Measurements from ENCODE around the gene PPP1R8. TPM values are rescaled to one million over a fixed set of nuclear protein-coding genes. Genes with fewer than 3 reads are reported as not detected.

Gene PPP1R8
- total and polyA plus RNA-seq, 12 donors, result 16.9 to 63.5 (median 30.4) TPM

DNA sequence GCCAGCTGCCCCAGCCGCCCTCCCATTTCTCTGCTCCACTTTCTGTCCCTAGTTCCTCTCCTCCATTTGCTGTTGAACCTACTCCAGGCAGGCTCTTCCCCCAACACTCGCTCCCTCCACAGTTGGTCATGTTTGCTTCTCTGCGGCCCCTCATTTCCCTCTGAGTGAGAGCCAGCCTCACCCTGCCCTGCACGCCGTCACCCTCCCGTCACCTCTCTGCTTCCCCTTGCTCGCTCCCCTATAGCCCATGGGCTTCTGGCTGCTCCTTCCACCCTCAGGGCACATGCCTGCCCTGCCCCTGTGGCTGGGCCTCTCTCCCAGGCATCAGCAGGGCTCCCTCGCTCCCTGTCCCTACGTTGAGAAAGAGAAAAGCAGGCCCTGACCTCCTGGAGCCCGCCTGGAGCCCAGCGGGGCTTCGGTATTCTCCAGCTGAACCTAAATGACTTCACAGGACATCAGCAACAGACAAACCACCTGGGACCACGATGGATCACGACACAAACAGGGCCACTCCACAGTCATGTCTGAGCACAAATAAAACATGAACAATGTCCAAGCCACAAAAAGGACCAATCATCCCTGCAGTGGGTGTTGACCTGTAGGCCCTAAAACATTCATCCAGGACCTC is 28.5 kb downstream of the PPP1R8 start:
- intact Hi-C loops (cut with DNase I), result loop anchor here (5.0 kb wide), 2 partner anchors 118 to 348 kb away; no protein-coding TSS in a partner anchor
- peak overlapping the region in 1 of 5 donors; percentile 57 for H3K27ac ChIP-seq

DNA sequence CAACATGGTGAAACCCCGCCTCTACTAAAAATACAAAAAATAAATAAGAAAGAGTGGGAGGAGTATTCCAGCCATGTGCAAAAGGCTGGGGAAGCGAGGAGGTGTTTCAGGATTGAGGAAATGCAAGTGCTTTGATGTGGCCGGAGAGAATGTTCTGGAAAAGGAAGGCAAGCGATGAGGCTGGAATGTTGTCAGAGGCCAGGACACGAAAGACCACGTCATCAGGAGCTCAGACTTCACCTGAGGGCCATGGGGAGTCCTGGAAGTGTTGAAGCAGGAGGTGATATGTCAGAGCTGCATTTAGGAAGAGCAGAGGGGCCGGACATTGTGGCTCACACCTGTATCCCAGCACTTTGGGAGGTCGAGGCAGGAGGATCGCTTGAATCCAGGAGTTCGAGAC is 30.9 kb downstream of the PPP1R8 start:
- intact Hi-C loops (cut with DNase I), result no loop called here

More for the DNA sequence above, 28.5 kb downstream of the PPP1R8 start:
- Histone ChIP-seq H3K4me3 (no peak overlapping the region), H3K9me3 (replicated peaks in 1 of 3) (no peaks in the 10 kb centered on the region), H3K36me3 (replicated peaks in 1 of 2) (no peaks in the 10 kb centered on the region), H3K4me1 (replicated peaks in 1 of 2) (peaks cover 10 to 14% of the 10 kb centered on the region in 2 donors), H3K27me3 (no peaks in the 10 kb centered on the region)
- TF ChIP-seq POLR2A (IDR thresholded peaks at IDR 0.05), result no peak
- TF ChIP-seq, protein P1, sequence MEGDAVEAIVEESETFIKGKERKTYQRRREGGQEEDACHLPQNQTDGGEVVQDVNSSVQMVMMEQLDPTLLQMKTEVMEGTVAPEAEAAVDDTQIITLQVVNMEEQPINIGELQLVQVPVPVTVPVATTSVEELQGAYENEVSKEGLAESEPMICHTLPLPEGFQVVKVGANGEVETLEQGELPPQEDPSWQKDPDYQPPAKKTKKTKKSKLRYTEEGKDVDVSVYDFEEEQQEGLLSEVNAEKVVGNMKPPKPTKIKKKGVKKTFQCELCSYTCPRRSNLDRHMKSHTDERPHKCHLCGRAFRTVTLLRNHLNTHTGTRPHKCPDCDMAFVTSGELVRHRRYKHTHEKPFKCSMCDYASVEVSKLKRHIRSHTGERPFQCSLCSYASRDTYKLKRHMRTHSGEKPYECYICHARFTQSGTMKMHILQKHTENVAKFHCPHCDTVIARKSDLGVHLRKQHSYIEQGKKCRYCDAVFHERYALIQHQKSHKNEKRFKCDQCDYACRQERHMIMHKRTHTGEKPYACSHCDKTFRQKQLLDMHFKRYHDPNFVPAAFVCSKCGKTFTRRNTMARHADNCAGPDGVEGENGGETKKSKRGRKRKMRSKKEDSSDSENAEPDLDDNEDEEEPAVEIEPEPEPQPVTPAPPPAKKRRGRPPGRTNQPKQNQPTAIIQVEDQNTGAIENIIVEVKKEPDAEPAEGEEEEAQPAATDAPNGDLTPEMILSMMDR (IDR thresholded peaks at IDR 0.05), result no peak
- WGBS, 4 donors, result 80 to 86% (median 83%) methylated on average over 11 to 14 of the region's 14 CpGs
- DNase-seq, result no peak

DNA sequence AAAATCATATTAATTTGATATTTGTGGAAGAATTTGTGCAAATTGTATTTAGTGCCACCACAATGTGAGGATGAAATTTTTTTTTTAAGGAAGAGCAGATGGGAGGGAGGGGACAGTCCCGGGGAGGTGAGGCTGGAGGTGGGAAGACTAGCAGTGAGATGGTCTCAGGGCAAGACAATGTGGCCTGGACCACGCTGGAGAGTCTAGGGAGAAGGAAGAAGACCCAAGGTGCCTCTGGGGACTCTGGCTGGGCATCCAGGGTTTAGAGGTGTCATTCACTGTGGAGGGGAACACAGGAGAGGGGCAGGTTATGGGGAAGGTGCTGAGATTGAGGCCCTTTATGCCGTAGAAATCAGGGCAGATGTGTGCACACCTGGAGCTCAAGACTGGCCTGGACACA is 31.4 kb downstream of the PPP1R8 start:
- H3K9me3 ChIP-seq (replicated peaks in 1 of 3), result no peaks in the 10 kb centered on the region
- H3K4me1 ChIP-seq (replicated peaks in 1 of 2), result peaks cover 10 to 17% of the 10 kb centered on the region in 2 donors

More for the DNA sequence above, 30.9 kb downstream of the PPP1R8 start:
- Histone ChIP-seq H3K4me3 (no peak overlapping the region), H3K27ac (no peak overlapping the region), H3K27me3 (no peaks in the 10 kb centered on the region), H3K9me3 (replicated peaks in 1 of 3) (no peaks in the 10 kb centered on the region), H3K36me3 (replicated peaks in 1 of 2) (no peaks in the 10 kb centered on the region), H3K4me1 (replicated peaks in 1 of 2) (peaks cover 10 to 16% of the 10 kb centered on the region in 2 donors)
- no peak for DNase-seq
- WGBS, 4 donors, result 87 to 95% (median 93%) methylated on average over 10 of the region's 10 CpGs
- no peak for TF ChIP-seq POLR2A (IDR thresholded peaks at IDR 0.05)
- TF ChIP-seq, protein P1 (IDR thresholded peaks at IDR 0.05), result no peak

More for the DNA sequence above, 31.4 kb downstream of the PPP1R8 start:
- Histone ChIP-seq H3K27me3 (no peaks in the 10 kb centered on the region), H3K36me3 (replicated peaks in 1 of 2) (no peaks in the 10 kb centered on the region), H3K4me3 (no peak overlapping the region), H3K27ac (peak overlapping the region in 2 of 5 donors; percentile 79 to 86)
- 74 to 82% (median 79%) methylated on average over 3 of the region's 3 CpGs for WGBS, 4 donors
- no peak for TF ChIP-seq POLR2A (IDR thresholded peaks at IDR 0.05)
- TF ChIP-seq, protein P1 (IDR thresholded peaks at IDR 0.05), result no peak
- intact Hi-C loops (cut with DNase I), result no loop called here
- no peak for DNase-seq

All from adrenal gland (tissue), 12 donors.